Activated T-cell treated with anti-CD3 and anti-CD28 coated beads, Interleukin-2, amount 50 U/mL, for 72 hours (primary cell): Measurements from ENCODE around the gene RBMS1. TPM values are rescaled to one million over a fixed set of nuclear protein-coding genes. Genes with fewer than 3 reads are reported as not detected.
A peak's percentile ranks its signal among the peaks of the same experiment; 100 is the strongest.

Source experiments
- ATAC-seq, 2 donors: fragments of 150-1000 bp; cut with Tn5 transposase; replicated peaks in 1 of 2; 2 replicates each; pipeline ENCODE4 v1.10.0; 2021; ENCODE audit warnings: moderate library complexity in 2 of 2, mild to moderate bottlenecking in 1 of 2
- DNase-seq, 2 donors: peaks; one replicate each; pipeline ENCODE4 v3.0.0; 2021 to 2022; ENCODE audit warnings: mixed read lengths in 1 of 2
- H3K27ac Mint-ChIP-seq: one replicate; pipeline ENCODE4 v1.8.0; 2022; ENCODE audit warnings: mild to moderate bottlenecking, moderate library complexity, mixed read lengths
- H3K27me3 Mint-ChIP-seq: one replicate; pipeline ENCODE4 v1.8.0; 2022; ENCODE audit warnings: low read depth, mixed read lengths
- H3K36me3 Mint-ChIP-seq, 2 donors: one replicate each; pipeline ENCODE4 v1.8.0; 2022; ENCODE audit warnings: mixed read lengths in 2 of 2, mild to moderate bottlenecking in 1 of 2; ENCODE audit not compliant: insufficient read depth in 2 of 2
- H3K4me1 Mint-ChIP-seq: one replicate; pipeline ENCODE4 v1.8.0; 2022; ENCODE audit warnings: low read depth, mixed read lengths
- H3K4me3 Mint-ChIP-seq, 2 donors: one replicate each; pipeline ENCODE4 v1.8.0; 2022; ENCODE audit warnings: mild to moderate bottlenecking in 2 of 2, mixed read lengths in 2 of 2, moderate library complexity in 2 of 2
- H3K9me3 Mint-ChIP-seq, 2 donors: one replicate each; pipeline ENCODE4 v1.8.0; 2022; ENCODE audit warnings: mixed read lengths in 2 of 2
- total RNA-seq, 2 donors: library from RNA; stranded (reverse); gene quantifications; one replicate each; pipeline ENCODE4 v1.2.3, GENCODE V29; 2022

Gene RBMS1
- total RNA-seq, 2 donors from 2014 or later: 48.4 to 55.1 TPM

GRCh38 chr2:160277151-160277550, 216.5 kb downstream of the RBMS1 start:
- Mint-ChIP-seq H3K9me3 (no peaks in the 10 kb centered on the region), H3K4me1 (peaks cover 38% of the 10 kb centered on the region), H3K27me3 (no peaks in the 10 kb centered on the region), H3K4me3 (no peak overlapping the region), H3K27ac (no peak overlapping the region), H3K36me3 (peaks cover 5 to 27% of the 10 kb centered on the region in 2 donors)
- no peak for DNase-seq
- no peak for ATAC-seq

GRCh38 chr2:160275656-160276055, 218.0 kb downstream of the RBMS1 start:
- H3K9me3 Mint-ChIP-seq: no peaks in the 10 kb centered on the region

DNA sequence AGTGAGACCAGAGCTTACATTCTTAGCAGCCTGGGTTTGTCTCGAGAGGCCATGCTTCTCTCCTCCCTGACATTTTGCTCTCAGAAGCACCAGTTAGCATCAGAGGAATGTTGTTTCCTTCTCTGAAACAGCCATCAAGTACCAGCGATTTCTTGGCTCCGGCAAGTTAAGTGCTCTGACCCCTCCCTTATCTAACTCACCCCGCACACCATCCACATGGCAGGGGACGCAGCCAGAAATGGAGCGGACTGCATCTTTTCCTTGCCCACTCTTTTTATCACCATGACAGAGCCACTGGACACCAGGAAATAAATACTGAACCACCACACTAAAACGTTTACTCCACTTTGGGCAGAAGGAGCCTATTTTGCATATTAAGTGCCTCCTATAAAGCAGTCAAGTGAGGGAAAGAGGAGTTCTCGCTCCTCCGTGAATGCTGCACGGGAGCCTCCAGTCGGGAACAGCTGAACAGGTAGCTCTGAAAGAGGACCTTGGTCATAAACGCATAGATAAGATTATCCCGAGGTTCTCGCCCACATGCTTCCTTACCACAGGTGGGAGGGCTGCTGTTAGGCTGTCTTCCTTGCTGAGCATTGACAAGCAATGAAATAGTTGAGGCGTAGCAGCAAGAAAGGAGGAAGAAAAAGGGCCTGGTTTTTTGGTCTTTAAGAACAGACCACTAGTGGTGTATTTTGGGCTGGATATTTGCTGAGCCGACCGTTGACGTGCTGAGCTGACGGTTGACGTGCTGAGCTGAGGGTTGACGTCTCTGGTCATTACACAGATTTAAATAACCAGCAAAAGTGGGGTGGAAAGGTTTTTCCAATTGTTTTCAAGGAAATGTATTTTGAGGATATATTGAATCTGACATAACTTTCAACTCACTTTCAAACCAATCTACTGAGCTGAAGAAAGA, 222.2 kb downstream of the RBMS1 start:
- Mint-ChIP-seq H3K27ac (no peak overlapping the region), H3K36me3 (peaks cover 2 to 8% of the 10 kb centered on the region in 2 donors), H3K9me3 (no peaks in the 10 kb centered on the region), H3K27me3 (peaks cover 15% of the 10 kb centered on the region), H3K4me3 (no peak overlapping the region), H3K4me1 (peaks cover 45% of the 10 kb centered on the region)
- ATAC-seq: no peak
- no peak for DNase-seq

More at GRCh38 chr2:160275656-160276055, 218.0 kb downstream of the RBMS1 start:
- Mint-ChIP-seq H3K4me3 (no peak overlapping the region), H3K4me1 (peaks cover 40% of the 10 kb centered on the region), H3K36me3 (peaks cover 5 to 24% of the 10 kb centered on the region in 2 donors), H3K27me3 (no peaks in the 10 kb centered on the region), H3K27ac (peak overlapping the region; percentile 54)
- ATAC-seq (no peak), DNase-seq (no peak)

GRCh38 chr2:160270571-160271113, 223.0 kb downstream of the RBMS1 start:
- Mint-ChIP-seq H3K9me3 (no peaks in the 10 kb centered on the region), H3K36me3 (peaks cover 2 to 5% of the 10 kb centered on the region in 2 donors), H3K27ac (no peak overlapping the region), H3K27me3 (peaks cover 15% of the 10 kb centered on the region), H3K4me3 (peak overlapping the region; percentile 54 to 83), H3K4me1 (peaks cover 53% of the 10 kb centered on the region)
- DNase-seq (no peak), ATAC-seq (no peak)

DNA sequence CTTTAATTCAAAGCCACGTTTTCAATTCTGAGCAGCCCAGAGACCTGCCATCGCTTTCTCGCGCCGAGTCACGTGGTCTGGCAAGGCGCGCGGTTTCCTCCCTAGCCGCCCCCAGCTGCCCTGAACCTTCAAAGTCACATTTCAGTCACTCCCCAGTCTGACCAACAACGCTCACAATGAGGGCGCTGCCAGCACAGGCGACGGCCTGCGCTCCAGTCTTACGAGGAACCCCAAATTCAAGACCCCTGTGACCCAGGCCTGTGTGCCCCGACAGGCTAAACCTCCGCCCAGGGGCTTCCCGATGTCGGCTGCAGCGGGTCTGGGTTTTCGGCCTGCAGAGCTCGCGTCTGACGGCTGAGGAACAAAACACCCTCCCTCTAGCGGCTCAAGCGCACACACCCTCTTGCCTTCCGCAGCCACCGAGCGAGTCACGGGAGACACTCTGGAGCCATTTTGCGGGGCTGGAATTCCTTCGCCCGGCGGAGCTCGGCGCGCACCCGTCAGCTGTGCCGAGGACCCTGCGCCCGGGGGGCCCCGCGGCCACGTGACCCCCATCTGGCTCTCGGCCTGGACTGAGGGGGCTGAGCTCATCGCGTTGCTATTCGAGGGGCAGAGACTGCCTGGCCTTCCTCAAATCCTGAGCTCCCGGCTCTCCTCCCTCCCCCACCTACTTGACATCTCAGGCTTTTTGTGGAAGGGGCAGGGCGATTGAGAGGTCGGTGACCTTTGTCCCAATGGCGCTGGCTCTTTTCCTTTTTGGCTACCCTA, 223.6 kb downstream of the RBMS1 start:
- Mint-ChIP-seq H3K27me3 (peaks cover 15% of the 10 kb centered on the region), H3K4me1 (peaks cover 59% of the 10 kb centered on the region), H3K4me3 (peak overlapping the region; percentile 78 to 83), H3K9me3 (no peaks in the 10 kb centered on the region), H3K36me3 (peaks cover 1 to 2% of the 10 kb centered on the region in 2 donors), H3K27ac (no peak overlapping the region)
- peak; percentile 69 to 74 for ATAC-seq
- DNase-seq: peak; percentile 73 to 79

DNA sequence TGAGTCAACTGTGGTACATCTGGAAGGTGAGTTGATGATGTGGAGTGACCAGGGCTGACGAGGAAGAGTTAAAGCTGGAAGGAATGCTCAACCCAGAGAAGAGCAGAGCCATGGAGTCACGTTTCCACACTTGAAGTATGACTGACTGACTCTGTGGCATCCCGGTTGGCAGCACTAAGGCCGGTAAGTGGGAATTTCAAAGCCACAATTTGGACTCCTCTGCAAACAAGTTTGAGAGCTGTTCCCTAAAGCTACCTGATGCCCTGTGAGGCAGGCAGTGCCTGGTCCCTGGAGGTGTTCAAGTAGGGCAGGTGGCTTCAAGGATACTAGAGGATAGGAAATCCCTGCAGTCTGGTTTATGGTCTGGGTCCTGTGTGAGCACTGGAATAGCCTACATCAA, 224.2 kb downstream of the RBMS1 start:
- H3K27me3 Mint-ChIP-seq: peaks cover 15% of the 10 kb centered on the region
- H3K4me3 Mint-ChIP-seq: peak overlapping the region; percentile 78 to 83
- no peaks in the 10 kb centered on the region for H3K9me3 Mint-ChIP-seq
- peak in 1 of 2 donors; percentile 5 for ATAC-seq
- peaks cover 65% of the 10 kb centered on the region for H3K4me1 Mint-ChIP-seq
- H3K36me3 Mint-ChIP-seq: peaks cover 1 to 2% of the 10 kb centered on the region in 2 donors
- H3K27ac Mint-ChIP-seq: no peak overlapping the region
- no peak for DNase-seq

GRCh38 chr2:160268151-160268781, 225.3 kb downstream of the RBMS1 start:
- Mint-ChIP-seq H3K27me3 (peaks cover 15% of the 10 kb centered on the region), H3K9me3 (no peaks in the 10 kb centered on the region), H3K4me1 (peaks cover 70% of the 10 kb centered on the region), H3K36me3 (peaks cover 1 to 3% of the 10 kb centered on the region in 2 donors), H3K4me3 (no peak overlapping the region), H3K27ac (no peak overlapping the region)
- ATAC-seq: no peak
- no peak for DNase-seq

DNA sequence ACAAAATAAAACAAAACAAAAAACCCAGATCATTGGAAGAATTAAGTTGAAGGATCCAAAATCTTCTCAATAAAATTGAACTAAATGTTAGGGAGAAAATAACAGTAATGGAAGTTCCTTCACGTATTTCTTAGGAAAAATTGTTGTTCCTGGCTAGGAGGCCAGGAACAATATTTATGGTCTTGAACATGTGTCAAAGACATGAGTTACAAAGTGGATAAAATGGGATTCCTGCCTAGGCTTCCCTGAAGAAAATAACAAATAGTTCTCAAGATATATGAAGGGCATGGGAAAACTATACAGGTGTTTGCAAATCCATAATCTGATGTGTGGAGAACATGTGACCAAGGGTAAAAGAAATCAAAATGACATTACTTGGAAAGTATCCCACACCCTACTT, 225.9 kb downstream of the RBMS1 start:
- Mint-ChIP-seq H3K27me3 (peaks cover 15% of the 10 kb centered on the region), H3K9me3 (no peaks in the 10 kb centered on the region), H3K4me3 (no peak overlapping the region), H3K4me1 (peaks cover 64% of the 10 kb centered on the region), H3K36me3 (peaks cover 1 to 3% of the 10 kb centered on the region in 2 donors), H3K27ac (no peak overlapping the region)
- ATAC-seq (no peak), DNase-seq (no peak)

DNA sequence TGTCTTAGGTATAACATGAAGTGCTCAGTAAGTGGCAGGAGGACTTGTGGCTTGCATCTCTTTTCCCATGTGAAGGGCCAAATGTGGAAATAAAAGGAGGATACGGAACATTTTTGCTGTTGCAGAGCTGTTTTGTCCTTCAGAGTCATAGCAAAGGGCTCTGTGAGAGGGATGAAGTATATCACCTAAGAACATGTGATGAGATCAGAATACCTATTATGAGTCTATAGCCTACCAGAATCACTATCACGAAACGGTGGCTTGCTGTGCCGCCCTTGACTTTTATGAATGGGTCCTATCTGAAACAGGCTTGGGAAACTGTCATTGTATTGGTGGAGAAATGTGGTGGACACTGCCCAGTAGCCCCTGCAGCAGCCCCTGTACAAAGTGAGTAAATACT, 226.6 kb downstream of the RBMS1 start:
- H3K9me3 Mint-ChIP-seq: no peaks in the 10 kb centered on the region
- H3K4me3 Mint-ChIP-seq: peak overlapping the region; percentile 10 to 68
- ATAC-seq (peak; percentile 37 to 53), DNase-seq (peak in 1 of 2 donors; percentile 24)
- H3K27ac Mint-ChIP-seq: peak overlapping the region; percentile 0
- peaks cover 1 to 3% of the 10 kb centered on the region in 2 donors for H3K36me3 Mint-ChIP-seq
- peaks cover 15% of the 10 kb centered on the region for H3K27me3 Mint-ChIP-seq
- peaks cover 58% of the 10 kb centered on the region for H3K4me1 Mint-ChIP-seq

- H3K36me3 Mint-ChIP-seq: peaks cover 0 to 3% of the 10 kb centered on the region in 2 donors
- H3K27me3 Mint-ChIP-seq: peaks cover 21% of the 10 kb centered on the region
- peaks cover 58% of the 10 kb centered on the region for H3K4me1 Mint-ChIP-seq
- ATAC-seq (peak; percentile 71 to 75), DNase-seq (peak; percentile 31 to 36)
- H3K4me3 Mint-ChIP-seq: peak overlapping the region; percentile 66 to 68
- H3K27ac Mint-ChIP-seq: peak overlapping the region; percentile 45
- no peaks in the 10 kb centered on the region for H3K9me3 Mint-ChIP-seq
These were observed 227.5 kb downstream of the RBMS1 start for GRCh38 chr2:160266037-160266551.

DNA sequence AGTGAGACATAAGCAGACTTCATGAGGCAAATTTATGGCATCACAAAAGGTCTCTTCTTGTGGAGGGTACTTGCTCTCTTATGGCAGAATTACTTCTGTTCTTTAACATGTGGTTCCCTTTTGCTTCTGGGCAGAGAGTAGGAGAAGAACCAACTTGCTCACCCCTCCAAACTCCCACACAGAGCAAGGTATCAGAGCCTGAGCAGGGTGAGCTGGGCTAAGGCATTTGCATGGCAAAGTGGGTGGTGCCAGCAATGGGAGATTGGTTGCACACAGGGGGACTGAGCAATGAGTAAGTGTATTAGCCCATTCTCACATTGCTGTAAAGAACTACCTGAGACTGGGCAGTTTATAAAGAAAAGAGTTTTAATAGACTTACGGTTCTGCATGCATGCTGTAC, 229.3 kb downstream of the RBMS1 start:
- Mint-ChIP-seq H3K27me3 (peaks cover 21% of the 10 kb centered on the region), H3K4me1 (peaks cover 47% of the 10 kb centered on the region)
- no peak for ATAC-seq

DNA sequence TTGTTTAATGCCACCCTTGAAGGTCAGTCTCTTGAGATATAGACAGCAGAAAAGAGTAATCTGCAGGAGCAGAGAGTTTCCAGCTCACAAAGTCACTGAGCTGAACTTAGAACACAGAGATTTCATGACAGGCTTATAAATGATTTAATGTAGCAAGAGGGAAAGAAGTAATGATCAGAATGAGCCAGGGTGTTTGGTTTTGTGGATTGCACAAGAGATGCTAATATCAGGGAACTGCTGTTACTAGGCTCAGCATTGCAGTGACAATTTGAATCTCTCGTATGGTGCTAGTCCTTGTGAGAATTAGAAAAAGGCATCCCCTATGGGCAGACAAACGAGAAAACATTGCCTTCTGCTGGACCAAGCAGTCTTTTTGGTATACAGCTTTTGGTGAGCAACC, 231.9 kb downstream of the RBMS1 start:
- Mint-ChIP-seq H3K36me3 (peaks cover 0 to 3% of the 10 kb centered on the region in 2 donors), H3K4me1 (peaks cover 29% of the 10 kb centered on the region), H3K27ac (no peak overlapping the region), H3K9me3 (peaks cover 0 to 1% of the 10 kb centered on the region in 2 donors), H3K27me3 (peaks cover 6% of the 10 kb centered on the region), H3K4me3 (no peak overlapping the region)
- no peak for ATAC-seq
- no peak for DNase-seq

More for the DNA sequence above, 229.3 kb downstream of the RBMS1 start:
- no peak for DNase-seq
- Mint-ChIP-seq H3K4me3 (no peak overlapping the region), H3K9me3 (peaks cover 0 to 1% of the 10 kb centered on the region in 2 donors), H3K36me3 (peaks cover 0 to 3% of the 10 kb centered on the region in 2 donors), H3K27ac (no peak overlapping the region)
